ENCODE data around the gene ZNF107. TPM values are rescaled to one million over a fixed set of nuclear protein-coding genes. Genes with fewer than 3 reads are reported as not detected.

Gene ZNF107
- total and polyA plus RNA-seq, 2 of the 8 experiments (the other 6 are each of a cell fraction or from before 2014, with no cell fraction given) = 3.4 to 31.0 TPM

- Histone ChIP-seq H2AFZ (ENCODE audit: low read length) (no peak overlapping the region), H2AK5ac (ENCODE audit: low read depth, low read length) (no peak overlapping the region), H2BK20ac (ENCODE audit: low read length) (no peak overlapping the region), H3K9me3 (ENCODE audit: insufficient read depth in 2 of 2, low read depth in 1 of 2, low read length in 1 of 2) (peaks cover 83 to 95% of the 10 kb centered on the region in 2 experiments), H3K79me1 (ENCODE audit: low read depth, low read length) (no peaks in the 10 kb centered on the region), H4K8ac (ENCODE audit: extremely low read depth, insufficient read depth, low read length) (no peak overlapping the region), H3K23me2 (ENCODE audit: low read depth, low read length) (no peaks in the 10 kb centered on the region), H2BK12ac (ENCODE audit: low read depth, low read length) (no peak overlapping the region), H3K4me3 (ENCODE audit: extremely low read depth in 1 of 4, insufficient read depth in 2 of 4, low read depth in 3 of 4, low read length in 4 of 4) (no peak overlapping the region), H3K27me3 (replicated peaks in 1 of 4; ENCODE audit: control insufficient read depth in 3 of 4, extremely low read depth in 1 of 4, insufficient read depth in 3 of 4, low read length in 3 of 4) (no peaks in the 10 kb centered on the region), H3K14ac (ENCODE audit: insufficient read length) (no peak overlapping the region), H3K4ac (replicated peaks; ENCODE audit: insufficient read length, low read depth, low read length) (no peak overlapping the region), H3K18ac (ENCODE audit: extremely low read depth, low read length) (no peak overlapping the region), H4K91ac (replicated peaks; ENCODE audit: insufficient read length, low read length) (no peak overlapping the region), H3K27ac (ENCODE audit: low read depth, low read length) (no peak overlapping the region), H3K4me2 (ENCODE audit: insufficient read depth in 1 of 2, low read depth in 2 of 2, low read length in 2 of 2) (no peak overlapping the region), H3K9ac (replicated peaks in 1 of 4; ENCODE audit: extremely low read depth in 1 of 4, low read depth in 3 of 4, low read length in 3 of 4) (no peak overlapping the region), H3K56ac (replicated peaks; ENCODE audit: insufficient read length, low read depth, low read length) (no peak overlapping the region), H3K4me1 (replicated peaks in 1 of 4; ENCODE audit: control insufficient read depth in 3 of 4, insufficient read depth in 4 of 4, low read length in 3 of 4) (no peaks in the 10 kb centered on the region), H4K20me1 (replicated peaks in 1 of 2; ENCODE audit: control insufficient read depth in 1 of 2, insufficient read depth in 2 of 2, low read length in 2 of 2) (no peaks in the 10 kb centered on the region), H2BK120ac (replicated peaks; ENCODE audit: low read depth, low read length) (no peak overlapping the region), H2BK5ac (ENCODE audit: low read depth, low read length) (no peak overlapping the region), H3K23ac (ENCODE audit: insufficient read length) (no peak overlapping the region), H3K36me3 (ENCODE audit: control insufficient read depth in 2 of 4, insufficient read depth in 4 of 4, low read length in 3 of 4) (no peaks in the 10 kb centered on the region; a peak in 2 of 8 replicates), H4K5ac (ENCODE audit: insufficient read length, low read depth, low read length) (no peak overlapping the region), H2BK15ac (ENCODE audit: low read length) (no peak overlapping the region), H3K79me2 (ENCODE audit: control insufficient read depth in 1 of 2, insufficient read depth in 2 of 2, low read length in 2 of 2) (no peaks in the 10 kb centered on the region)
- WGBS, 2 experiments (ENCODE audit: extremely low coverage in 1 of 2, insufficient coverage in 1 of 2, insufficient read length in 1 of 2, insufficient replicate concordance in 2 of 2, low coverage in 1 of 2, low lambda C conversion rate in 2 of 2, missing lambda C conversion rate in 1 of 2) = 68% methylated on average over 2 of the region's 2 CpGs; no CpG with 5 or more reads in 1 of the 2 experiments
- FAIRE-seq (no peak), DNase-seq (ENCODE audit: low read depth in 1 of 2, low spot score in 2 of 2) (no peak)
- TF ChIP-seq ASH2L (IDR thresholded peaks at IDR 0.05; ENCODE audit: low read length) = no peak
- no peak for TF ChIP-seq TAF1 (IDR thresholded peaks at IDR 0.05; ENCODE audit: low read depth, low read length)
- TF ChIP-seq USF2 (IDR thresholded peaks at IDR 0.05; ENCODE audit: low read length) = no peak
- no peak for TF ChIP-seq RFX5 (IDR thresholded peaks at IDR 0.05; ENCODE audit: borderline replicate concordance, low read depth, low read length)
- POLR2A ChIA-PET (ENCODE audit: partially characterized antibody) = no interaction called here
- CTCF ChIA-PET (ENCODE audit: partially characterized antibody) = no interaction called here
These were observed 26.5 kb upstream of the ZNF107 start for GRCh38 chr7:64639267-64640001.
